Measurements from ENCODE around the gene TFAP2A.

- TF ChIP-seq CREB1 (CRISPR knock-in tag; IDR thresholded peaks at IDR 0.05) (no peak), ZNF232 (CRISPR knock-in tag; IDR thresholded peaks at IDR 0.05) (no peak), CTCF (IDR thresholded peaks at IDR 0.05) (no peak), GRHL2 (CRISPR knock-in tag; IDR thresholded peaks at IDR 0.05; ENCODE audit: insufficient replicate concordance, severe bottlenecking) (no peak), USF1 (CRISPR knock-in tag; IDR thresholded peaks at IDR 0.05) (no peak), STAT6 (CRISPR knock-in tag; conservative IDR thresholded peaks at IDR 0.05; ENCODE audit: low read depth) (no peak), GABPB1 (CRISPR knock-in tag; IDR thresholded peaks at IDR 0.05) (no peak), FOXJ3 (CRISPR knock-in tag; IDR thresholded peaks at IDR 0.05; ENCODE audit: borderline replicate concordance) (no peak), ZNF671 (CRISPR knock-in tag; IDR thresholded peaks at IDR 0.05) (no peak), FOXP4 (CRISPR knock-in tag; IDR thresholded peaks at IDR 0.05) (no peak)
These were observed 2.8 kb upstream of the TFAP2A start for GRCh38 chr6:10417681-10418104.

Data from WTC11 (cell line).